K562 (cell line): ENCODE measurements around the gene ZNF587. TPM values are rescaled to one million over a fixed set of nuclear protein-coding genes. Genes with fewer than 3 reads are reported as not detected.

ENCODE experiments used
- ATAC-seq: fragments of 200-7000 bp; cut with Tn5 transposase; 3 replicates; pipeline ENCODE4 v1.9.1; 2020; ENCODE audit warnings: moderate library complexity
- BruUV-seq: library from RNA; stranded (reverse); fragments of 400-500 nt; replicated peaks from 2 replicates; lab custom pipeline; 2021; lab: Mats Ljungman, UMichigan
- CTCF ChIA-PET: fragments of 300-600 bp; formaldehyde crosslinking; extraction: SDS; loops from one replicate; lab custom pipeline; 2021; ENCODE audit warnings: low intra/inter-chr PET ratio; lab: Yijun Ruan, JAX
- POLR2A ChIA-PET: fragments of 300-600, 350-650 bp; sonication (Branson Sonifier 250); formaldehyde crosslinking; extraction: SDS; loops from one replicate; lab custom pipeline; 2021; ENCODE audit warnings: antibody characterized with exemption, inconsistent platforms; lab: Yijun Ruan, JAX
- DNase-seq, 4 experiments: peaks; one replicate each; pipeline versions ENCODE4 v3.0.0 to v3.0.0-alpha.2; 2011 to 2018; ENCODE audit warnings: low spot score in 3 of 4, mixed read lengths in 3 of 4; ENCODE audit errors: extremely low read depth in 1 of 4
- FAIRE-seq: peaks from 2 replicates; lab custom pipeline; 2011; peaks lifted over from hg19 to GRCh38; lab: Jason Lieb, UNC
- H2AFZ ChIP-seq: 2 replicates; pipeline ENCODE4 v1.6.0; 2011; ENCODE audit warnings: low read depth, low read length, control low read depth, inconsistent platforms
- H3K27ac ChIP-seq: fragments of 200-600 bp; 3 replicates; pipeline ENCODE4 v1.8.0; 2011; ENCODE audit warnings: low read depth, mild to moderate bottlenecking, control low read depth, inconsistent platforms, low read length, moderate library complexity, mixed read lengths; ENCODE audit errors: extremely low read depth
- H3K27me3 ChIP-seq, 2 experiments: fragments of 300-600 bp in 1 of 2; 2 replicates in 1 of 2; 3 replicates in 1 of 2; pipeline versions ENCODE4 v1.6.0 to v1.8.0; 2011; ENCODE audit warnings: inconsistent platforms in 2 of 2, low read length in 2 of 2, mild to moderate bottlenecking in 1 of 2, mixed read lengths in 1 of 2, moderate library complexity in 1 of 2; ENCODE audit not compliant: control insufficient read depth in 2 of 2, insufficient read depth in 2 of 2
- H3K36me3 ChIP-seq: fragments of 300-600 bp; 3 replicates; pipeline ENCODE4 v1.8.0; 2011; ENCODE audit warnings: mild to moderate bottlenecking, low read length, inconsistent platforms; ENCODE audit not compliant: control insufficient read depth, insufficient read depth
- H3K4me1 ChIP-seq, 2 experiments: fragments of 200-600 bp in 1 of 2; replicated peaks in 1 of 2; 2 replicates in 1 of 2; 3 replicates in 1 of 2; pipeline versions ENCODE4 v1.5.1 to v1.8.0; 2011; ENCODE audit warnings: inconsistent platforms in 2 of 2, low read length in 2 of 2, mild to moderate bottlenecking in 1 of 2, mixed read lengths in 1 of 2, moderate library complexity in 1 of 2; ENCODE audit not compliant: control insufficient read depth in 2 of 2, insufficient read depth in 2 of 2
- H3K4me2 ChIP-seq: 2 replicates; pipeline ENCODE4 v1.6.1; 2011; ENCODE audit warnings: low read length, control low read depth, inconsistent platforms, mixed read lengths; ENCODE audit not compliant: insufficient read depth
- H3K4me3 ChIP-seq: fragments of 200-600 bp; sonication (generic), shearing (Covaris generic); 2 replicates; pipeline ENCODE4 v1.5.1; 2016; ENCODE audit warnings: control low read depth, inconsistent platforms
- H3K79me2 ChIP-seq: fragments of 200-600 bp; 3 replicates; pipeline ENCODE4 v1.8.0; 2011; ENCODE audit warnings: low read length, inconsistent platforms; ENCODE audit not compliant: control insufficient read depth, insufficient read depth
- H3K9ac ChIP-seq, 2 experiments: 2 replicates each; pipeline versions ENCODE4 v1.6.0 to v1.6.1; 2011; ENCODE audit warnings: low read depth in 2 of 2, low read length in 2 of 2, control low read depth in 1 of 2, inconsistent platforms in 1 of 2, mild to moderate bottlenecking in 1 of 2, mixed read lengths in 1 of 2; ENCODE audit not compliant: insufficient read depth in 1 of 2
- H3K9me1 ChIP-seq: one replicate; pipeline ENCODE4 v1.6.0; 2011; ENCODE audit warnings: inconsistent platforms, mild to moderate bottlenecking, low read length, moderate library complexity; ENCODE audit not compliant: control insufficient read depth, insufficient read depth
- H3K9me3 ChIP-seq: replicated peaks from 2 replicates; pipeline ENCODE4 v1.5.1; 2011; ENCODE audit warnings: low read depth, low read length, inconsistent platforms; ENCODE audit not compliant: control insufficient read depth, insufficient read depth
- H4K20me1 ChIP-seq: replicated peaks from 2 replicates; pipeline ENCODE4 v1.6.1; 2011; ENCODE audit warnings: low read length, inconsistent platforms, mixed read lengths; ENCODE audit not compliant: control insufficient read depth, insufficient read depth
- BHLHE40 ChIP-seq: IDR thresholded peaks from 2 replicates; pipeline ENCODE4 v1.6.1; 2011; ENCODE audit warnings: low read length, improper control_type of control experiment
- DMBX1 ChIP-seq: fragments of 250-450 bp; sonication (Bioruptor Pico); IDR thresholded peaks from 2 replicates; pipeline ENCODE4 v1.8.0; 2022; ENCODE audit warnings: inconsistent platforms, mild to moderate bottlenecking, moderate library complexity, borderline replicate concordance
- ESRRB ChIP-seq: fragments of 250-450 bp; sonication (Bioruptor Pico); IDR thresholded peaks from 2 replicates; pipeline ENCODE4 v1.5.0; 2020; ENCODE audit warnings: mild to moderate bottlenecking, moderate library complexity, borderline replicate concordance
- FOXM1 ChIP-seq, 2 experiments: fragments of 450-650 bp in 1 of 2; sonication (generic) in 1 of 2; formaldehyde crosslinking in 1 of 2; IDR thresholded peaks; 2 replicates each; pipeline versions ENCODE4 v1.6.1 to v1.9.0; 2017 to 2022; ENCODE audit warnings: low read depth in 2 of 2, mild to moderate bottlenecking in 2 of 2, missing genetic modification reagents in 1 of 2, moderate library complexity in 1 of 2
- PHF20 ChIP-seq: fragments of 450-650 bp; IDR thresholded peaks from 2 replicates; pipeline ENCODE4 v1.6.1; 2018; ENCODE audit not compliant: partially characterized antibody
- SAP30 ChIP-seq: fragments of 200-600 bp; sonication (generic); IDR thresholded peaks from 2 replicates; pipeline ENCODE4 v1.6.1; 2012; ENCODE audit warnings: borderline replicate concordance, low read depth, mild to moderate bottlenecking, moderate library complexity, low read length, control low read depth, inconsistent platforms; ENCODE audit not compliant: insufficient read depth, poor library complexity, severe bottlenecking
- TARDBP ChIP-seq: fragments of 450-650 bp; IDR thresholded peaks from 2 replicates; pipeline ENCODE4 v1.6.1; 2016
- ZNF12 ChIP-seq: sonication (generic); formaldehyde crosslinking; IDR thresholded peaks from 2 replicates; pipeline ENCODE4 v1.4.0; 2020; ENCODE audit warnings: mild to moderate bottlenecking, missing genetic modification reagents
- ZNF75A ChIP-seq: fragments of 450-650 bp; formaldehyde crosslinking; IDR thresholded peaks from 2 replicates; pipeline ENCODE4 v1.4.0; 2020; ENCODE audit warnings: mild to moderate bottlenecking
- WGBS: fragments of 100-300 bp; shearing (Covaris generic); methylation state at CpG from one replicate; pipeline ENCODE4 v1.1.6; 2016; ENCODE audit warnings: low coverage, mixed read lengths; ENCODE audit not compliant: insufficient coverage; ENCODE audit errors: missing lambda C conversion rate; 5-methylcytosine and 5-hydroxymethylcytosine counted together
- in situ Hi-C: fragments of 300-500 bp; cut with MboI; formaldehyde crosslinking; loops from 4 replicates; pipeline ENCODE4 v1.15.0; 2018; ENCODE audit warnings: inconsistent platforms, mixed read lengths
- intact Hi-C: fragments of 100-400 bp; cut with micrococcal nuclease; formaldehyde crosslinking; loops from 2 replicates; pipeline ENCODE4 v1.14.2; 2022
- polyA plus RNA-seq, 8 experiments: library from polyadenylated mRNA; depleted of rRNA in 4 of 8; stranded (reverse) in 5 of 8; unstranded in 3 of 8; fragments of >200 nt; fragmentation: Nextera tagmentation in 2 of 8; fragmentation: Illumina TruSeq in 1 of 8; extraction: Ambion mirVana in 2 of 8; extraction: Trizol in 1 of 8; gene quantifications; 2 replicates each; pipeline versions ENCODE4 v1.2.1 to v1.2.3, GENCODE V29; 2011 to 2014; ENCODE audit warnings: inconsistent platforms in 1 of 8, missing spikeins in 1 of 8
- total RNA-seq, 7 experiments: library from RNA; depleted of rRNA in 6 of 7; stranded (reverse); fragments of >200 nt in 6 of 7; fragmentation: Illumina TruSeq in 2 of 7; extraction: Trizol in 2 of 7; gene quantifications; 2 replicates each; pipeline versions ENCODE4 v1.2.1 to v1.2.3, GENCODE V29; 2011 to 2021; ENCODE audit warnings: low replicate concordance in 1 of 7
- TF ChIP-seq, protein P1 (sequence below), 2 experiments: fragments of 150-350 bp in 1 of 2; IDR thresholded peaks; 2 replicates each; pipeline ENCODE4 v1.6.1; 2012 to 2016; ENCODE audit warnings: low read depth in 2 of 2, low read length in 2 of 2, mild to moderate bottlenecking in 1 of 2, moderate library complexity in 1 of 2
- TF ChIP-seq, protein P2 (sequence below): sonication (generic); formaldehyde crosslinking; IDR thresholded peaks from 2 replicates; pipeline ENCODE4 v1.8.0; 2023; ENCODE audit warnings: mild to moderate bottlenecking, missing genetic modification reagents
- TF ChIP-seq, protein P3 (sequence below): fragments of 250-450 bp; sonication (Bioruptor Pico); IDR thresholded peaks from 2 replicates; pipeline ENCODE4 v1.8.0; 2021; ENCODE audit warnings: moderate library complexity, mild to moderate bottlenecking, inconsistent platforms
- TF ChIP-seq, protein P4 (sequence below): sonication (generic); formaldehyde crosslinking; IDR thresholded peaks from 2 replicates; pipeline ENCODE4 v1.5.0; 2020; ENCODE audit warnings: missing genetic modification reagents
- TF ChIP-seq, protein P5 (sequence below): sonication (generic); formaldehyde crosslinking; IDR thresholded peaks from 2 replicates; pipeline ENCODE4 v1.8.1; 2023; ENCODE audit warnings: mild to moderate bottlenecking, missing genetic modification reagents

ZNF587 gene
- total and polyA plus RNA-seq, 9 of the 15 experiments (the other 6 are each of a cell fraction or from before 2014, with no cell fraction given) = 3.2 to 42.0 (median 24.9) TPM

DNA sequence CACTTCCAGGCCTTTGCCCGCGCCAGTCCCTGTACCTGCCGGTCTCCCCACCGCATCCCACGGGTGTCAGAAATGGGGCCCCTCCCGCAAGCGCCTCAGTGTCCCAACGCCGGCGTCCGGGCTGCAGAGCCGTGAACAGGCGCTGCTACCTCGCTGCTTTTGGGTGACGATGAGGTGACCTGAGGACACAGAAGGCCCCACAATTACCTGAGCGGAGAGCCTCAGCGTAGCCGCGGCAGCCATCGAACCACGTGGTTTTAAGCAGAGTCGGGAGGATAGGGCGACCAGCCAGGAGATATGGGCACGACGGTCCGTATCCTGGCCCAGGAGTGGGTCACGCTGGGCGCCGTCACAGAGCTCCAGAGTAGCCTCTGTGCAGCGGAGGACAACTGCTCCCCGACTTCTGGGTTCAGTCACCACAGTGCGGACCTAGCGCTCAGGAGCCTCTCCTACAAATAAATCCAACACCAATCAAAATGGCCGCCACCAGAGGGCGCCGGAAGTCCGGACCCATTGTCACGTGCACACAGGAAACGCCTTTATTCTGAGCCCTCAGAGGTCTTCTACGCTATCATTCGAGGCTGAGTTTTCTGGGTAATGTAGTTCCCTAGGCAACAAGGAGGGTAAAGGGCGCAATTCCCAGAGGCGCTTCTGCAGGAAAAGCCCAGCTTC is 39.0 kb downstream of the ZNF587 start, which contains the start of gene ZNF814:
TSS of gene ZNF814 (minus strand) at position 478 of the 672 bp plus-strand sequence. CDS start at position 243, 235 bp downstream.
- Histone ChIP-seq H3K4me2 (no peak within 1 kb of the TSS), H4K20me1 (no peaks in the 10 kb centered on the region), H3K9ac (no peak within 1 kb of the TSS), H3K27me3 (no peaks in the 10 kb centered on the region), H3K9me3 (peaks cover 4% of the 10 kb centered on the region), H3K4me3 (no peak within 1 kb of the TSS), H3K36me3 (no peaks in the 10 kb centered on the region), H3K79me2 (no peaks in the 10 kb centered on the region), H3K9me1 (no peaks in the 10 kb centered on the region), H2AFZ (no peak within 1 kb of the TSS), H3K4me1 (peaks cover 0 to 5% of the 10 kb centered on the region in 2 experiments; a peak in 2 of 5 replicates), H3K27ac (no peak within 1 kb of the TSS)
- 63% methylated on average over 27 of the region's 43 CpGs for WGBS
- DNase-seq (peak in 2 of 4 experiments; percentile 24 to 27), ATAC-seq (peak; percentile 53), FAIRE-seq (peak; percentile 77)
- ChIA-PET POLR2A (no interaction called here), CTCF (no interaction called here)
- intact Hi-C loops = no loop called here
- in situ Hi-C loops = no loop called here
- BruUV-seq = no TSS peak
- TF ChIP-seq, protein P1, sequence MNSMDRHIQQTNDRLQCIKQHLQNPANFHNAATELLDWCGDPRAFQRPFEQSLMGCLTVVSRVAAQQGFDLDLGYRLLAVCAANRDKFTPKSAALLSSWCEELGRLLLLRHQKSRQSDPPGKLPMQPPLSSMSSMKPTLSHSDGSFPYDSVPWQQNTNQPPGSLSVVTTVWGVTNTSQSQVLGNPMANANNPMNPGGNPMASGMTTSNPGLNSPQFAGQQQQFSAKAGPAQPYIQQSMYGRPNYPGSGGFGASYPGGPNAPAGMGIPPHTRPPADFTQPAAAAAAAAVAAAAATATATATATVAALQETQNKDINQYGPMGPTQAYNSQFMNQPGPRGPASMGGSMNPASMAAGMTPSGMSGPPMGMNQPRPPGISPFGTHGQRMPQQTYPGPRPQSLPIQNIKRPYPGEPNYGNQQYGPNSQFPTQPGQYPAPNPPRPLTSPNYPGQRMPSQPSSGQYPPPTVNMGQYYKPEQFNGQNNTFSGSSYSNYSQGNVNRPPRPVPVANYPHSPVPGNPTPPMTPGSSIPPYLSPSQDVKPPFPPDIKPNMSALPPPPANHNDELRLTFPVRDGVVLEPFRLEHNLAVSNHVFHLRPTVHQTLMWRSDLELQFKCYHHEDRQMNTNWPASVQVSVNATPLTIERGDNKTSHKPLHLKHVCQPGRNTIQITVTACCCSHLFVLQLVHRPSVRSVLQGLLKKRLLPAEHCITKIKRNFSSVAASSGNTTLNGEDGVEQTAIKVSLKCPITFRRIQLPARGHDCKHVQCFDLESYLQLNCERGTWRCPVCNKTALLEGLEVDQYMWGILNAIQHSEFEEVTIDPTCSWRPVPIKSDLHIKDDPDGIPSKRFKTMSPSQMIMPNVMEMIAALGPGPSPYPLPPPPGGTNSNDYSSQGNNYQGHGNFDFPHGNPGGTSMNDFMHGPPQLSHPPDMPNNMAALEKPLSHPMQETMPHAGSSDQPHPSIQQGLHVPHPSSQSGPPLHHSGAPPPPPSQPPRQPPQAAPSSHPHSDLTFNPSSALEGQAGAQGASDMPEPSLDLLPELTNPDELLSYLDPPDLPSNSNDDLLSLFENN (IDR thresholded peaks at IDR 0.05; ENCODE audit: low read depth in 2 of 2, low read length in 2 of 2) = no peak
- TF ChIP-seq, protein P2, sequence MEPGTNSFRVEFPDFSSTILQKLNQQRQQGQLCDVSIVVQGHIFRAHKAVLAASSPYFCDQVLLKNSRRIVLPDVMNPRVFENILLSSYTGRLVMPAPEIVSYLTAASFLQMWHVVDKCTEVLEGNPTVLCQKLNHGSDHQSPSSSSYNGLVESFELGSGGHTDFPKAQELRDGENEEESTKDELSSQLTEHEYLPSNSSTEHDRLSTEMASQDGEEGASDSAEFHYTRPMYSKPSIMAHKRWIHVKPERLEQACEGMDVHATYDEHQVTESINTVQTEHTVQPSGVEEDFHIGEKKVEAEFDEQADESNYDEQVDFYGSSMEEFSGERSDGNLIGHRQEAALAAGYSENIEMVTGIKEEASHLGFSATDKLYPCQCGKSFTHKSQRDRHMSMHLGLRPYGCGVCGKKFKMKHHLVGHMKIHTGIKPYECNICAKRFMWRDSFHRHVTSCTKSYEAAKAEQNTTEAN (CRISPR knock-in tag) = no peak
- no peak for TF ChIP-seq TARDBP
- TF ChIP-seq DMBX1 (CRISPR knock-in tag) = no peak
- TF ChIP-seq, protein P3, sequence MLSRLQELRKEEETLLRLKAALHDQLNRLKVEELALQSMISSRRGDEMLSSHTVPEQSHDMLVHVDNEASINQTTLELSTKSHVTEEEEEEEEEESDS (CRISPR knock-in tag) = no peak
- no peak for TF ChIP-seq FOXM1 (IDR thresholded peaks at IDR 0.05; ENCODE audit: low read depth)
- TF ChIP-seq FOXM1 (CRISPR knock-in tag; IDR thresholded peaks at IDR 0.05; ENCODE audit: low read depth) = no peak
- TF ChIP-seq, protein P4, sequence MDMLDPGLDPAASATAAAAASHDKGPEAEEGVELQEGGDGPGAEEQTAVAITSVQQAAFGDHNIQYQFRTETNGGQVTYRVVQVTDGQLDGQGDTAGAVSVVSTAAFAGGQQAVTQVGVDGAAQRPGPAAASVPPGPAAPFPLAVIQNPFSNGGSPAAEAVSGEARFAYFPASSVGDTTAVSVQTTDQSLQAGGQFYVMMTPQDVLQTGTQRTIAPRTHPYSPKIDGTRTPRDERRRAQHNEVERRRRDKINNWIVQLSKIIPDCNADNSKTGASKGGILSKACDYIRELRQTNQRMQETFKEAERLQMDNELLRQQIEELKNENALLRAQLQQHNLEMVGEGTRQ = peak; percentile 45
- TF ChIP-seq SAP30 = no peak
- TF ChIP-seq ZNF75A (CRISPR knock-in tag) = no peak
- TF ChIP-seq, protein P5, sequence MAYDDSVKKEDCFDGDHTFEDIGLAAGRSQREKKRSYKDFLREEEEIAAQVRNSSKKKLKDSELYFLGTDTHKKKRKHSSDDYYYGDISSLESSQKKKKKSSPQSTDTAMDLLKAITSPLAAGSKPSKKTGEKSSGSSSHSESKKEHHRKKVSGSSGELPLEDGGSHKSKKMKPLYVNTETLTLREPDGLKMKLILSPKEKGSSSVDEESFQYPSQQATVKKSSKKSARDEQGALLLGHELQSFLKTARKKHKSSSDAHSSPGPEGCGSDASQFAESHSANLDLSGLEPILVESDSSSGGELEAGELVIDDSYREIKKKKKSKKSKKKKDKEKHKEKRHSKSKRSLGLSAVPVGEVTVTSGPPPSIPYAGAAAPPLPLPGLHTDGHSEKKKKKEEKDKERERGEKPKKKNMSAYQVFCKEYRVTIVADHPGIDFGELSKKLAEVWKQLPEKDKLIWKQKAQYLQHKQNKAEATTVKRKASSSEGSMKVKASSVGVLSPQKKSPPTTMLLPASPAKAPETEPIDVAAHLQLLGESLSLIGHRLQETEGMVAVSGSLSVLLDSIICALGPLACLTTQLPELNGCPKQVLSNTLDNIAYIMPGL (CRISPR knock-in tag) = no peak
- no peak for TF ChIP-seq PHF20
- TF ChIP-seq BHLHE40 = peak; percentile 70
- TF ChIP-seq ZNF12 (CRISPR knock-in tag) = no peak
- no peak for TF ChIP-seq ESRRB
